ENCODE measurements around the gene CCDC134.

DNA sequence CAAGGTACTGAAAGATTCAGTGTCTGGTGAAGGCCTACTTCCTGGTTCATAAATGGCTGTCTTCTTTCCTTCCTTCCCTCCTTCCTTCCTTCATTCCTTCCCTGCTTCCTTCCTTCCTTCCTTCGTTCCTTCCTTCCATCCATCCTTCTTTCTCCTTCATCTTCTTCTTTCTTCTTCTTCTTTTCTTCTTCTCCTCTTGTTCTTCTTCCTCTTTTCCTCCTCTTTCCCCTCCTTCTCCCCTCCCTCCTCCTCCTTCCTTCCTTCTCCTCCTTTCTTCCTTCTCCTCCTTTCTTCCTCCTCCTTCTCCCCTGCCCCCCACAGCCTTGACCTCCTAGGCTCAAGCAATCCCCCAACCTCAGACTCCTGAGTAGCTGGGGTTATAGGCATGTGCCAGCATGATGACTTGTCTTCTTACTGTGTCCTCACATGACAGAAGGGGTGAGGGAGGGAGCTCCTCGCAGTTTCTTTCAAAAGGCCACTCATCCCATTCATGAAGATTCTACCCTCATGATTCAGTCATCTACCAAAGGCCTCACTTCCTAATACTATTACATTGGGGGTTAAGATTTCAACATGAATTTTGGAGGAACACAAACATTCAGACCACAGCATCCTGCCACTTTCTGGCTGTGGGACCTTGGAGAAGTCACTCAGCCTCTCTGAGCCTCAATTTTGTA is 22.6 kb upstream of the CCDC134 start:
- TF ChIP-seq EZH2 (IDR thresholded peaks at IDR 0.05; ENCODE audit: insufficient read depth, low read length) (no peak), CTCF (IDR thresholded peaks at IDR 0.05; ENCODE audit: insufficient read depth, low read depth, low read length) (no peak)
